ENCODE data around the gene OPRD1. TPM values are rescaled to one million over a fixed set of nuclear protein-coding genes. Genes with fewer than 3 reads are reported as not detected.

Gene OPRD1
- polyA plus RNA-seq, 1 of the 3 experiments (the other 2 are of a cell fraction), result 0.07 TPM

GRCh38 chr1:28900562-28900961, 88.6 kb downstream of the OPRD1 start:
- POLR2A ChIA-PET, result interaction anchor here (0.7 kb wide), 1 partner anchor 16 kb away, joined by 3 read pairs; no protein-coding TSS in a partner anchor
- Histone ChIP-seq H3K4me3 (ENCODE audit: low read depth in 2 of 2, low read length in 1 of 2) (no peak overlapping the region), H3K9me3 (no peaks in the 10 kb centered on the region), H4K20me1 (ENCODE audit: insufficient read depth) (no peaks in the 10 kb centered on the region), H3K4me1 (ENCODE audit: control insufficient read depth in 1 of 2, insufficient read depth in 2 of 2, low read depth in 1 of 2, low read length in 1 of 2) (peaks cover 13 to 17% of the 10 kb centered on the region in 2 experiments; a peak in 2 of 4 replicates), H3K9ac (no peak overlapping the region), H3F3A (replicated peaks; ENCODE audit: insufficient read depth) (no peaks in the 10 kb centered on the region), H2AFZ (ENCODE audit: low read depth) (no peak overlapping the region), H3K36me3 (replicated peaks in 1 of 2; ENCODE audit: control insufficient read depth in 1 of 2, insufficient read depth in 2 of 2, low read length in 1 of 2) (no peaks in the 10 kb centered on the region), H3K4me2 (no peak overlapping the region), H3K9me2 (no peaks in the 10 kb centered on the region), H3K27me3 (ENCODE audit: insufficient read depth) (no peaks in the 10 kb centered on the region), H3K79me2 (ENCODE audit: insufficient read depth) (no peaks in the 10 kb centered on the region), H3K27ac (ENCODE audit: low read depth in 2 of 2, low read length in 1 of 2) (no peak overlapping the region)
- WGBS (ENCODE audit: low lambda C conversion rate), result 84% methylated on average over 3 of the region's 3 CpGs
- TF ChIP-seq YY1 (IDR thresholded peaks at IDR 0.05; ENCODE audit: low read depth) (no peak), FOXJ3 (CRISPR knock-in tag; IDR thresholded peaks at IDR 0.05) (no peak), MXI1 (IDR thresholded peaks at IDR 0.05; ENCODE audit: low read depth, low read length) (no peak), RCOR1 (IDR thresholded peaks at IDR 0.05; ENCODE audit: low read length) (no peak), MAX (IDR thresholded peaks at IDR 0.05; ENCODE audit: low read depth) (no peak), TEAD4 (IDR thresholded peaks at IDR 0.05; ENCODE audit: borderline replicate concordance, insufficient read depth) (no peak), RXRA (IDR thresholded peaks at IDR 0.05; ENCODE audit: borderline replicate concordance, low read depth) (no peak), EP300 (IDR thresholded peaks at IDR 0.05; ENCODE audit: borderline replicate concordance in 1 of 2, low read depth in 1 of 2, low read length in 1 of 2) (no peak), ELF1 (IDR thresholded peaks at IDR 0.05) (no peak), TCF12 (IDR thresholded peaks at IDR 0.05) (no peak), RAD21 (IDR thresholded peaks at IDR 0.05; ENCODE audit: low read length) (no peak), FOSL2 (IDR thresholded peaks at IDR 0.05; ENCODE audit: borderline replicate concordance, low read depth) (no peak), MEF2A (IDR thresholded peaks at IDR 0.05; ENCODE audit: borderline replicate concordance, low read depth) (no peak)
- TF ChIP-seq, protein P1, sequence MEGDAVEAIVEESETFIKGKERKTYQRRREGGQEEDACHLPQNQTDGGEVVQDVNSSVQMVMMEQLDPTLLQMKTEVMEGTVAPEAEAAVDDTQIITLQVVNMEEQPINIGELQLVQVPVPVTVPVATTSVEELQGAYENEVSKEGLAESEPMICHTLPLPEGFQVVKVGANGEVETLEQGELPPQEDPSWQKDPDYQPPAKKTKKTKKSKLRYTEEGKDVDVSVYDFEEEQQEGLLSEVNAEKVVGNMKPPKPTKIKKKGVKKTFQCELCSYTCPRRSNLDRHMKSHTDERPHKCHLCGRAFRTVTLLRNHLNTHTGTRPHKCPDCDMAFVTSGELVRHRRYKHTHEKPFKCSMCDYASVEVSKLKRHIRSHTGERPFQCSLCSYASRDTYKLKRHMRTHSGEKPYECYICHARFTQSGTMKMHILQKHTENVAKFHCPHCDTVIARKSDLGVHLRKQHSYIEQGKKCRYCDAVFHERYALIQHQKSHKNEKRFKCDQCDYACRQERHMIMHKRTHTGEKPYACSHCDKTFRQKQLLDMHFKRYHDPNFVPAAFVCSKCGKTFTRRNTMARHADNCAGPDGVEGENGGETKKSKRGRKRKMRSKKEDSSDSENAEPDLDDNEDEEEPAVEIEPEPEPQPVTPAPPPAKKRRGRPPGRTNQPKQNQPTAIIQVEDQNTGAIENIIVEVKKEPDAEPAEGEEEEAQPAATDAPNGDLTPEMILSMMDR (IDR thresholded peaks at IDR 0.05), result no peak
- TF ChIP-seq, protein P2, sequence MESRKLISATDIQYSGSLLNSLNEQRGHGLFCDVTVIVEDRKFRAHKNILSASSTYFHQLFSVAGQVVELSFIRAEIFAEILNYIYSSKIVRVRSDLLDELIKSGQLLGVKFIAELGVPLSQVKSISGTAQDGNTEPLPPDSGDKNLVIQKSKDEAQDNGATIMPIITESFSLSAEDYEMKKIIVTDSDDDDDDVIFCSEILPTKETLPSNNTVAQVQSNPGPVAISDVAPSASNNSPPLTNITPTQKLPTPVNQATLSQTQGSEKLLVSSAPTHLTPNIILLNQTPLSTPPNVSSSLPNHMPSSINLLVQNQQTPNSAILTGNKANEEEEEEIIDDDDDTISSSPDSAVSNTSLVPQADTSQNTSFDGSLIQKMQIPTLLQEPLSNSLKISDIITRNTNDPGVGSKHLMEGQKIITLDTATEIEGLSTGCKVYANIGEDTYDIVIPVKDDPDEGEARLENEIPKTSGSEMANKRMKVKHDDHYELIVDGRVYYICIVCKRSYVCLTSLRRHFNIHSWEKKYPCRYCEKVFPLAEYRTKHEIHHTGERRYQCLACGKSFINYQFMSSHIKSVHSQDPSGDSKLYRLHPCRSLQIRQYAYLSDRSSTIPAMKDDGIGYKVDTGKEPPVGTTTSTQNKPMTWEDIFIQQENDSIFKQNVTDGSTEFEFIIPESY (IDR thresholded peaks at IDR 0.05; ENCODE audit: borderline replicate concordance, low read depth), result no peak
- CTCF ChIA-PET, result interaction anchor here (2.0 to 2.5 kb wide), 2 partner anchors 11 to 19 kb away, joined by 6 to 16 read pairs; no protein-coding TSS in a partner anchor
- no peak for DNase-seq
